Muscle of back (tissue), 11 donors: ENCODE measurements around the gene IFI16. TPM values are rescaled to one million over a fixed set of nuclear protein-coding genes. Genes with fewer than 3 reads are reported as not detected.

Experiments used
- DNase-seq, 3 donors: peaks; one replicate each; pipeline versions ENCODE4 v3.0.0 to v3.0.0-alpha.2; 2013
- polyA plus RNA-seq, 10 donors: library from polyadenylated mRNA; unstranded; fragments of 120-200 nt; gene quantifications; one replicate each; pipeline ENCODE4 v1.2.1, GENCODE V29; 2013; ENCODE audit not compliant: insufficient read length in 10 of 10

IFI16 gene
- polyA plus RNA-seq, 10 donors: 36.8 to 57.7 (median 40.5) TPM

DNA sequence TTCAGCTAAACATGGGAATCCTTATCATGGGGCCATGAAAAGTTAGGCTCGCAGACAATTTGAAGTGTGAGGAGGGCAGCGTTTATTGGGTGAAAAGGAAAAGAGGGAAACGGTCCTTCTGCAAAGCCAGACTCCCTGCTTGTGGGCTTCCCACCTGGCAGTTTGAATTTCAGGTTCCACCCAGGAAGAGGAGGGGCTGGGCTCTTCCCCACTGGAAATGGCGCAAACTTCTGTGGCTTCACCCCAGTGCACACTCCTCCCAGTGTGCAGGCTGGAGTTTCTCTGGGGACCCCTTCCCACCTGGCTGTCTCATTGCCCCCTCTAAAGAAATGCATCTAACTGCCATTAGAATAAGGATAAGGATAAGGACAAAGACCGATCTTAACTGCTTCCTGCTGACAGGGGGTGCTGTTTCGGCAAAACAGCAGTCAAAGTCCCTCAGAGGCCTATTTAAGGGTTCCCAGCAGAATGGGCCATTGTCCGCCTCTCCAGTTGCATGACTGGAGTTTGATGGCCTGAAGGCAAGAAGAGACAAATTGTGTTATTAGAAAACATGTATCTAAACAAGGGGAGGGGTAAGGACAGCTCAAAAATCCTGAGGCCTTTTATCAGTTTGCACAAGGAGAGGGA, 46.5 kb downstream of the IFI16 start:
- DNase-seq: no peak

DNA sequence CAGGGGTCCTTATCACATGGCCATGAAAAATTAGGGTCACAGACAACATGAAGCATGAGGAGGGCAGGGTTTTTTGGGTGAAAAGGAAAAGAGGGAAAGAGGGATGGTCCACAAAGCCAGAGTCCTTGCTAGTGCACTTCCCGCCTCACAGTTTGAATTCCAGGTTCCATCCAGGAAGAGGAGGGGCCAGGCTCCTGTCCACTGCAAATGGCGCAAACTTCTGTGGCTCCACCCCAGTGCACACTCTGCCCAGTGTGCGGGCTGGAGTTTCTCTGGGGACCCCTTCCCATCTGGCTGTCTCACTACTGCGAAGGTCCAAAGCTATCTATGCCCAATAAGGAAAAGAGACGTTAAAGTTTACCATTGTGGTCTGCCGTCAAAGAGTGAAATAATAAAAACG, 49.0 kb downstream of the IFI16 start:
- no peak for DNase-seq

DNA sequence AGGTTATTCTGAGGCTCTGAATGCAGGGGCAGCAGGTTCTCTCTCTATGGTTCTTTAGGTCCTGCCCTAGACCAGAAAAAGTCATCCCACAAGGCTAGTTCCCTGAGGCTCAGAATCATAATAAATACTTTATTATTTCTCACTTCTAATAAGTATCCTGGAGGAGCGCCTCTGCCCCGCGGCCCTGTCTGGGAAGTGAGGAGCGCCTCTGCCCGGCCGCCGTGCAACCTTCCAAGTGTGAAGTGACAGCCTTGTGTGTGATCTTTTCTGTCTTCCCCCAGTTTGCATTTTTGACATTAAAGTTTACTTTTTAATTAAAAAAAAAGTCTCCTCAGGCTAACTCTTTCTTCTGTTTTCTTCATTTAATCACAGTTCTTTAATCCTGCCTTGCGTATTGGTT, 55.4 kb downstream of the IFI16 start:
- DNase-seq: no peak

DNA sequence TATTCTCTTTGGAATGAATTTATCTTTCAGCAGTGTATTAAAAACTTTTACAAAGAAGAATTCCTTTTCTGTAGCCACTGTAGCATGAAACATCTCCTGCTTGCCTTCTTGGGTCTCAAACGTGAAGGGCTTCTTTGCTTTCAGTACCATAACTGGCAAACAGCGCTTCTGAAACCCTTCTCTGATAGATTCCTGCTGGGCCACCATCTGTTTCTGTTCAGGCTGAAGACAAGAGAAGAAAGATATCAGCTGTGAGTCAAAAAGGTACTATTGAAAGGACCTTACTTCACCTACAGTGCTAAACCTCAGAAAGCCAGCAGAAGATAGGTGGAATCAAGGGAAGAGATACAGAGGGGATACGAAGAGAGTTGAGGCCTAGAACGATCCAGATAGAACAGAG, 56.4 kb downstream of the IFI16 start:
- no peak for DNase-seq

DNA sequence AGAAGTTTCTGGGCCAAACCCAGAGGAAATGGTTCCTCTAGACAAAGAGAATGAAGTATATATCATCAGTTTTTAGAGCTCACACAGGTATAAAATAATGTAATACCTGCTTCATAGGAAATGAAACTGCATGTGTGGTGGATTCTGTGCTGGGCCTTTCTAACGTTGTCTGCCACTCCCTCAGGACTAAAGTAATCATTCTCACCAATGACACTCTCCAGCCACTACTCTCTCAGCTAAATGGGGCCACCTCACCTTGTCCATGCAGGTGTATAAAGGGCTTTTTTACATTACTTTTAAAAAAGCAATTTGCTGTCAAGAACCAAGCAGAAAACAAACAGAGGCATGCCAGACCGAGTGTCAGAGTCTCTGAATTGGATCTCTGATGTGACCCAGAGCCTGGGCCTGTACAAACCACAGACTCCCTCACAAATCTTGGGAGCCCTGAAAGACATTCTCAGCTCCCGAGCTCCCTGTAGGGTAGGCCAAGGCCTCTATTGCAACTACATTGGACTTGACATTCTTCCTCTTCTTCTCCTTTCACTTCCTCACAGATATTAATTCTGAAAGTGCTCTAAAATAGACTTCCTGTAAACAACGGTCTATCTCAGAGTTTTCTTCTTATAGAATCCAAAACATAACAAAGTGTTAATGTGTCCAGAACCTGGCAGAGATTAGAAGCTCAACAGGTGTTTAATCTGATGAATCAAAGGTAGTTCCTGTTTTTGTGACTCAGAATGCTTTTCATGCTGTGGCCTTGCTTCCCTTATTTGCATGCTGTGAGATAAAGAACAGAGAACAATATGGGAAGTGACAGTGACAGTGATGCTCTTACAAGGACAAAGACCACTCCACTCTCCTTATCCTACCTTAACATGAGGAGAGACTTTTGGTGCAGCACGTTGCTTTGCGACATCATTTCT, 58.3 kb downstream of the IFI16 start:
- peak in 1 of 3 donors; percentile 28 for DNase-seq

DNA sequence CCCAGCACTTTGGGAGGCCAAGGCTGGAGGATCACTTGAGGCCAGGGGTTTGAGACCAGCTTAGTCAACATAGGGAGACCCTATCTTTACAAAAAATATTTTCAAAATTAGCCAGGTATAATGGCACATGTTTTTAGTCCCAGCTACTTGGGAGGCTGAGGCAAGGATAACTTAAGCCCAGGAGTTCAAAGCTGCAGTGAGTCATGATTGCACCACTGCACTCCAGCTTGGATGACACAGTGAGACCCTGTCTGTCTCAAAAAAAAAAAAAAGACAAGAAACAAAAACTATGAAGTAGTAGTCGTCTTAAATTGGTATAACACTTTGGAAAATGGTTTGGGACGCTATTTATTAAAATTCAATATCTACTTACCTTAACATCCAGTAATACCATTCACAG, 59.2 kb downstream of the IFI16 start:
- DNase-seq: no peak

DNA sequence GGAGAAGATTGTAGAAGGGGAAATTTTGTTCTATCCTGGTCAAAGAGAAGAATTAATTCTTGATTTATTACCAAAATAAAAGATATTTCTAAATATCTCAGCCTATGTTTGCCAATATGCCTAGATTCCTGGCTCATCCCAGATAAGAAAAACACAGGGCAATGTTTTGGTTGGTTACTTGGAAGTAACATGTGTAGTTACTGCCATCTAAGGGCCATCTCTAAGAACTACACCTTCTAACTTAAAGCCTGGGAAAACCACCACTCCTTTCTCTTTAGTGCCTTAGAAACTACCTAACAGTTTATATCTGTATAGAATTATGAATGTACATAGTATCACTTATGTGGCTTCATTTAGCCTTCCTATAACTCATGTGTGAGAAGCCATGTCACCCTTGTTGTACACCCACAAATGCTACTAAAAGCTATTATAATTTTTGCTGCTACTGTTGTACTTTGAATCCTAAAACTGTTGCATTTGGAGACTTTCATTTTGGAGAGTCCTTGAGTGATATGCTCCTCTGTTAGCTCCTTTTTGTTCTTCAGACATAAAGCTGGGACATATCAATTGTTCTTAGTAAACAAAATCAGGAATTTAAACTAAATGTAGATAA, 62.4 kb downstream of the IFI16 start:
- DNase-seq: peak; percentile 41 to 59 (median 45)

DNA sequence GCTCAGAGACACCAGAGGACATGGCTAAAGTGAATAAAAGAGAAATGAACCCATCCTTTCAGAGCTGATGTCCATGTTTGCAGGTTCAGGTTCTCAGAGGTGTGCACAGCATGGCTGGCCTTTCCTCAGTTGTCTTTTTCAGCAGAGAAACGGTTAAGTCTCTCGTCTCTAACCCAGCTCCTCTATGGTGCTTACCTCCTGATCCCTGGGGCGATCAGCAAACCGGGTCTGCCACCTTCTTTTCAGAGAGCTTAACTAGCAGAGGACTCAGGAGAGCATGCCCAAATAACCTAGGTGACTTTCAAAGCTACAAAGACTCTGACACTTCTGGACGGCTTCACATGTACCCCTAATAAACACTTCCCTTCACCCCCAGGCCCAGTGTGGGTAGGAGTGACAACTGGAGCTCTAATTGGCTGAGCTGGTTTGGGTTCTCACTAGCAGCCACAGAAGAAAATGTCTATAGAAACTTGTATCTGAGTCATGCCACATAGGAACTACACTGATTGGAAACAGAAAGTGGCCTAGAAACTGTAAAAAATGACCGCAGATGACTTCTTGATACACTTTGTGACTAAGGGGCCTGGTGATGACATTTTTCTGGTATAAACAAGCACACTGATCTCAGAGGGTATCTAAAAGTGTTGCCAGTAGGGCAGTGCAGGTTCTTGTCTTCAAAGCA, 66.9 kb downstream of the IFI16 start, which contains the start of gene AIM2:
Gene AIM2, minus strand, starts transcription at position 329 of the 682 bp plus-strand sequence. CDS start 3,267 bp downstream, outside the sequence.
- peak in 1 of 3 donors; percentile 39 for DNase-seq

DNA sequence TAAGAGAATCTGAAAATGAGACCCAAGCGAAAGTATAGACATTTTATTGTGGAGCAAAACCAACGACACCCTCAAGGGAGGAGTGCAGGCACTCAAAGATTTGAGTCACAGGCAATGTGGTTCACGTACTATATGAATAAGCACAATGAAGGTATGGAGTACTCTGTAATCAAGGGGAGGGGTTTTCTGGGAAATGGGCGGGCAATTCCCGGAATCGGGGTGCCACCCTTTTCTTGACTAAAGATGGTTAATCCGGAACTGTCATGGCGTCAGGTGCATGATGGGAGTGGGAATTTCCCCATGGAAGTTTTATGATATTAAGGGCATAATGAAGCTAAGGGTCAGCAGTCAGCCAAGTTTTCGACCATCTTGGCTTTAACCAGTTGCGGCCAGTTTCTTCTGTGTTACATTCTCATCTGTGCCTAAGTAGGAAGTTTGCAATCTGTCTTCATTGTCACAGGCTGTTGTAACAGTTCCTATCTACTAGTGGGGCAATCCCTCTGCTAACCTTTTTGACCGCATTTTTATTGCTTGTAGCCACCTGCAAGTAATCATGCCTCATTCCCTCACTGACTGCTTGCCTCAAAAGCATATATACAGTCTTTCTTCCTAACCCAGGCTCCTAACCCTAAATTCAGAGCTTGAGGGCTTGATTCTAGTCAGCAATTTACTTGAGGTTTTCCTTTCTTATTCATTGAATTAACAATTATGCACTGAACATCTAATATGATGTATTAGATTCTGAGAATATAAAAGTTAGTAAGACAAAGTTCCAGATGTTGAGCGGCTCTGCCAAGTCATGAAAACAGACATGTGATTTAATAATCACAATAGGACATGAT, 67.6 kb downstream of the IFI16 start:
- peak in 1 of 3 donors; percentile 31 for DNase-seq

DNA sequence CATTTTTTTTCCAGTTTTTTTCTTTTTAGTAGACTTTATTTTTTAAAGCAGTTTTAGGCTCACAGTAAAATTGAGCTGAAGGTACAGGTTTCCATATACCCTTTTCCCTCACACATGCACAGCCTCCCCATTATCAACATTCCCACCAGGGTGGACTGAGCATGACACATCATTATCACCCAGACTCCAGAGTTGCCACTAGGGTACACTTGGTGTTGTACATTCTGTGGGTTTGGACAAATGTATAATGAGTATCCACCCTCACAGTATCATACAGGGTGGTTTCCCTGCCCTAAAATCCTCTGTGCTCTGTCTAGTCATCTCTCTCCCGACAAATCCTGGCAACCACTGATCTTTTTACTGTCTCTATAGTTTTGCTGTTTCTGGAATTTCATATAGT, 69.8 kb downstream of the IFI16 start:
- DNase-seq: no peak

DNA sequence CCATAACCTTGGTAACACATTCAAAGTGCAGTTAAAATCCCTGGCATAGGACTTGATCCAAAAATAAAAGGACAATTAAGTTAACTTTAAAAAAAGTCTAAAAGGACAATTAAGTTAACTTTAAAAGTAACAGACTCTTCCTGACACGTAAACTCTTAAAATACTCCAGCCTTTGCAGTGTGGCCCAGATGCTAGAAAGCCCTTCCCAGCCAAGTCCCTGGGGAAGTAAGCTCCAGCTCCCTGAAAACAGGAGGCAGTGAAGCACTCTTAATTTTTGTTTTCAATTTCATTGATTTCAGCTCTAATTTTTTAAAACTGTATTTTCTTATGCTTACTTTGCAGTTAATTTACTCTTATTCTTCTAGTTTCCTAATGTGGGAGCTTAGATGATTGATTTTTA, 71.9 kb downstream of the IFI16 start:
- DNase-seq: peak in 1 of 3 donors; percentile 40

DNA sequence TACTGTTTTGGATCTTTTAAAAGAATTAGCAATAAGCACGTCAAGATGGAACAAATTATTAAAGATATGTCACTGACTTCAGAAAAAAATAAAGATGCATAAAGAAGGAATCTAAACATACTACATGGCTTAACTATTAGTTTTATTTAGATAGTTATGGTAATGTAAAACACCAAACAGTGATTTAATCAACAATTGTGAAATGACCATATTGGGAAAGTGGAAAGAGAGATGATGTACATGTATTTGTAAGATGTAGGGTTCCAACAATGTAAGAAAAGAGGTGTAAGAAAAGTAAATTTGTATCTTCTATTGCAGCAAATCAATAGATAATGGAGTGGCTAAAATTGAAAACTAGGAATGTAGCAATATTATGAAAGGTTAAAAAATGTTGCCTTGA, 73.3 kb downstream of the IFI16 start:
- DNase-seq: no peak

DNA sequence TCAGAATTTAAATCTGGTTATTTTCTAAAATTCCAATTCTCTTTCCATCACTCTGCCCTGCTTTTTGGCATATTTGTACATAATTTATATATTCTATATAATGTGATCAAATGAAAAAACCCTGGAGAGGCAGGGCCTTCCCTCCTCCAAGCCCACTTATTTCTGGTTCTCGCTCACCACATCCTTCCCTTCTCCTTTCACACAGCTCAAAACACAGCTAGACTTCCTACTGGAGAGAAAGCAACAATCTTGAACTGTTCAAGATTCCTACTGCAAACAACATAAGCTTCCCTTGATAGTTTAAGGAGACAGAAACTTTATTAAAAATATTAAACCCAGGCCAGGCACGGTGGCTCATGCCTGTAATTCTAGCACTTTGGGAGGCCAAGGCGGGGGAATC, 74.4 kb downstream of the IFI16 start:
- DNase-seq: no peak

DNA sequence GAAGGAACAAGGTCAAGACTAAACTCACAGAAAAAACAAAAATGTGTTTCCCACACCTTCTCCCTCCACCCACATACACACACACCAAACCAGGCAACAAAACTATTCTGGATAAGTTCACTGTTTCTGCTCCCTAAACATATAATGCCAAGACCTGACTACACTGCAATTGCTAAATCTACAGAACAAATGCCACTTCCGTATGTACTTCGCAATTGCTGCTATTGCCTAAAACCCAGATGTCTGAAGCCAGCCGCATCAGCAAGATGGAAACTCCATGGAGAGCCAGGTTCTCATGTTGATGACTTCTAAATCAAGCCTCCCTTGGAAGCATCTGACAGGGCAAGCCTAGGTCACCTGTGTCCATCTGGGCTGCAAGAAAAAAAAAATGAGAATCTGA, 75.2 kb downstream of the IFI16 start:
- DNase-seq: peak in 1 of 3 donors; percentile 11

DNA sequence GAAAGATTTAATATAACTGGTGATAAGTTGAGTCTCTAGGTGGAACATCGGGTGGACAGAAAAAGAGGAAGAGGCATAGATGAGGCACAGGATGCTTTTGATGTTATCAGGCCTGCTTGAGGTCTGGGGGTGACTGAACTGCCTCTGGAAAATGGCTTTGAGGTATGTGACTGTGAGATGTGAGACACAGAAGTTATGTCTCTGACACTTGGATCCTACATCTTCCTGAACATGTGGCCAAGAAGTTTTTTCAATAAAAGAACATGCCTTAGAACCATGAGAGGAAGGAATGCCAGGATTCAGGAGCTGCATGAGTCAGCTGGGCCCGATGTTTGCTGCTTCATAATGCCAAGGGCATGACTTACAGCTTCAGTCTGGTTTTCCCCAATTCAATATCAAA, 78.3 kb downstream of the IFI16 start:
- peak in 1 of 3 donors; percentile 73 for DNase-seq

DNA sequence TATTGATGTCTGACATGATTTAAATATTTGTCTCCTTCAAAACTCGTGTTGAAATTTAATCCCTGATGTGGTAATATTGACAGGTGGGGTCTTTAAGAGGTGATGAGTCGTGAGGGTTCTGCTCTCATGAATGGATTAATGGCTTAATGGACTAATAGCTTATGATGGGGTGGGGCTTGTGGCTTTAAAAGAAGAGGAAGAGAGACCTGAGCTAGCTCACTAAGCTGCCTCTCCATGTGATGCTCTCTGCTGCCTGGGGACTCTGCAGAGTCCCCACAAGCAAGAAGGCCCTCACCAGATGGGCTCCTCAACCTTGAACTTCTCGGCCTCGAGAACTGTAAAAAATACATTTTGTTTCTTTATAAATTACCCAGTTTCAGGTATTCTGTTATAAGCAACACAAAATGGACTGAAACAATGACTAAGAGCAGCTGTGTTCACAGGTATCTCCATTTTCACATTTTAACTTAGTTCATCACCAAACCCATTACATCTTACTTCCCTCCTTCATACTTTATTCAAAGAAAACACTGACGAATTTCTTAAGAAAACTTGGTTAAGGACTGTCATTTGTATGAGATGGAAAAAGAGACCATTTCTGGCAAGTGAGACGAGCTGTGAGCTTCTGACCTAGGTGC, 79.0 kb downstream of the IFI16 start:
- no peak for DNase-seq

DNA sequence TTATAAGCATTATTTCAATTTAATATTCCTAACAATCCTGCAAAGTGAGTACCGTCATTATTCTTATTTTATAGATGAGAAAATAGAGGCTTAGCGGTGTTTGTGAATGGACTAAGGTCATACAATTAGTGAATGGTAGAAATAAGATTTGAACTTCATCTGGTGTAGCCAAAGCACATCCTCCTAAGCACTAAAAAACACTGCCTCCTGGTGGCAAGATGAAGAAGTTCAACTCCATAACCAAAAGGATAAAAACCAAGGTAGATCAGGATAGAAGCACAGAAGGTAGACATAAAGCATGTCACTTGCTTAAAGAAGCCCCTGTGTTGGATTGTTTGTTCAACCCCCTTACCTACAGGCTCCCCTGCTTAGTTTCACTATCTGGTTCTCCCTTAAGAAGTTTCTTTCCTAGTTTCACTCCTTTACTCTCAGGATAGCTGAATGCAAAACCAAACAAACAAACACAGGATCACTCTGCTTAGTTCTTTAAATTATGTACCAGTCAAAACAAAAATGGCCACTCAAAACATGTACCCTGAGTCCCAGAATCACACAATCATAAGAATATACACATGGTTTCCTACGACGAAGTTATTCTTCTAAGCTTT, 79.6 kb downstream of the IFI16 start:
- no peak for DNase-seq

DNA sequence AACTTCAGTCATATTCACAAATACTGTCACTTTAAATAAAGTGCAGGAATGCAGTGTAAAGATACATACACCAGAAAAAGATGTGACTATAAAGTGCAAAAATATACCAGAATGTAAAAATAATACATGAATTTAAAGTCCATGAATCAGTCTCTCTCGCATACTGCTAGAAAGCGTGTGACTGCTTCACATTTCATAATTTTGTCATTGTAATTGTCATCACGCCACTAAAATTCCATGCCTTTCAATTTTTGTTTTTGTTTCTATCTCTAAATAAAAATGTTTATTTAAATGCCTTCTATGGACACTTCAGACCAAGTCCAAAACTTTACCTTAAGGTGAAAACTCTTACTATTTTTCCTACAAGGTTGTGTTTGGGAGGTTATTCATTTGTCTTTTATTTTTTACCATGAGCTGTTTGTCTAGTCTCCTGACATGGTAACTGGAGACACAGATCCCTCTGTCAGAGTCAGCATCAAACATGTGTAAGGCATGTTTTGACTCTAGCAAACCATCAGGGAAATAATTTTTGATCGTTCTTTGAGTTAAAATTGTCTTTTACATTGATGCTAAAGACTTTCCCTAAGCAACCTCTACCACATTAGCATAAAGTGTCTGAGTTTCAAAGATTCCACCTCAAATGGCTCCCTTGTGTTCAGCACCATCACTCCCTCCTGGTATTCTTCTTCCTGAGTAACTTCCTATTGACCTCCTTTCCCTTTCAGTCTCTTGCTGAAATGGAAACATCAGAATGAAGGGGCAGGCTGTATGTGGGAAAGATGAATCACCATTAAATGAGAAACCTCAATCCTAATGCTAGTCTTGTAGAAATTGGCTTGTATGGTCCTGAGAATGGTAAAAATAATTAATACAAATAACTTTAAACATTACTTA, 80.8 kb downstream of the IFI16 start:
- DNase-seq: peak in 1 of 3 donors; percentile 26

DNA sequence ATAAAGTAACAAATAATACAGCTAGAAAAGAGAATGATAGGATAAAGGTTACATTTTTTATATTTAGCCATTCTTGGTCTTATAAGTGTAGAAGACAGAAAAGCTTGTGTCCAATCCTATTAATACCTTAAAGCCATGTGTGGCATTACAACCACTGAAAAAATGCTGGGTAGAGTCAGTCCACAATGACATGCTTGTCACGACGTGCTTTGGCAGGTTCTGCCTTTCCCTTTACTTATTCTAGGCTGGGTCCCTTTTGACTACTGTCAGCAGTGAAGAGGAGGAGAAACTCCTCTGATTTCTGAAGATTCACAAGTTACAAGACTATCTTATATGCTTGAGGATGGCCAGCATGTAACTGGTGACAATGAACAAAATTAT, 81.5 kb downstream of the IFI16 start:
- DNase-seq: no peak
